ENCODE measurements around the gene SORL1.

SORL1 gene

GRCh38 chr11:121426476-121427399 lies 25.4 kb upstream of the SORL1 start:
- peak; percentile 37 to 56 for DNase-seq

GRCh38 chr11:121427400-121427744 lies 24.7 kb upstream of the SORL1 start:
- no peak for DNase-seq

GRCh38 chr11:121429556-121429955 lies 22.6 kb upstream of the SORL1 start:
- DNase-seq = peak; percentile 25 to 52

GRCh38 chr11:121431820-121432526 lies 20.1 kb upstream of the SORL1 start:
- no peak for DNase-seq

- peak; percentile 37 to 42 for DNase-seq
Observed at GRCh38 chr11:121435132-121435531, 17.0 kb upstream of the SORL1 start.

- DNase-seq = peak; percentile 80 to 90
Observed at GRCh38 chr11:121435551-121436511, 16.3 kb upstream of the SORL1 start.

- DNase-seq = peak; percentile 72 to 90
Observed at GRCh38 chr11:121437018-121437685, 15.0 kb upstream of the SORL1 start.

GRCh38 chr11:121437686-121438078 lies 14.4 kb upstream of the SORL1 start:
- peak; percentile 49 to 66 for DNase-seq

- DNase-seq = no peak
Observed at GRCh38 chr11:121439337-121439736, 12.8 kb upstream of the SORL1 start.

GRCh38 chr11:121439759-121440158 lies 12.4 kb upstream of the SORL1 start:
- DNase-seq = no peak

- no peak for DNase-seq
Observed at GRCh38 chr11:121441521-121441920, 10.6 kb upstream of the SORL1 start.

- no peak for DNase-seq
Observed at GRCh38 chr11:121443688-121444275, 8.3 kb upstream of the SORL1 start.

- no peak for DNase-seq
Observed at GRCh38 chr11:121444526-121444925, 7.6 kb upstream of the SORL1 start.

- no peak for DNase-seq
Observed at GRCh38 chr11:121445071-121445768, 6.9 kb upstream of the SORL1 start.

- DNase-seq = no peak
Observed at GRCh38 chr11:121446752-121447156, 5.4 kb upstream of the SORL1 start.

- no peak for DNase-seq
Observed at GRCh38 chr11:121448011-121448410, 4.1 kb upstream of the SORL1 start.

- peak; percentile 70 to 84 for DNase-seq
Observed at GRCh38 chr11:121448431-121448941, 3.6 kb upstream of the SORL1 start.

GRCh38 chr11:121449123-121449522 lies 3.0 kb upstream of the SORL1 start:
- DNase-seq = peak; percentile 19 to 37

GRCh38 chr11:121449626-121450025 lies 2.5 kb upstream of the SORL1 start:
- no peak for DNase-seq

GRCh38 chr11:121450401-121450800 lies 1.7 kb upstream of the SORL1 start:
- DNase-seq = peak; percentile 43 to 48
